MM.1S (cell line): ENCODE measurements around the gene DCAF12L2.

Experiments used
- DNase-seq: peaks from one replicate; pipeline ENCODE4 v3.0.0-alpha.2; 2015
- H2AFZ ChIP-seq: fragments of 300-600 bp; sonication (generic); 2 replicates; pipeline ENCODE4 v1.6.0; 2016; ENCODE audit warnings: antibody characterized with exemption, low read length
- H3F3A ChIP-seq: fragments of 300-600 bp; sonication (generic); 2 replicates; pipeline ENCODE4 v1.6.1; 2016; ENCODE audit warnings: mild to moderate bottlenecking, antibody characterized with exemption, low read length, moderate library complexity, mixed read lengths; ENCODE audit not compliant: insufficient read depth
- H3K27ac ChIP-seq: fragments of 300-600 bp; sonication (generic); 2 replicates; pipeline ENCODE4 v1.5.1; 2016; ENCODE audit warnings: mild to moderate bottlenecking, low read length
- H3K27me3 ChIP-seq: fragments of 300-600 bp; sonication (generic); replicated peaks from 2 replicates; pipeline ENCODE4 v1.6.0; 2016; ENCODE audit warnings: low read length; ENCODE audit not compliant: insufficient read depth
- H3K36me3 ChIP-seq: fragments of 300-600 bp; sonication (generic); replicated peaks from 2 replicates; pipeline ENCODE4 v1.6.1; 2016; ENCODE audit warnings: mild to moderate bottlenecking, low read length, mixed read lengths; ENCODE audit not compliant: insufficient read depth
- H3K4me1 ChIP-seq: fragments of 300-600 bp; sonication (generic); 2 replicates; pipeline ENCODE4 v1.6.1; 2016; ENCODE audit warnings: low read length, mixed read lengths
- H3K4me2 ChIP-seq: fragments of 300-600 bp; sonication (generic); 2 replicates; pipeline ENCODE4 v1.6.0; 2016; ENCODE audit warnings: low read depth, low read length
- H3K4me3 ChIP-seq: fragments of 300-600 bp; sonication (generic); 2 replicates; pipeline ENCODE4 v1.5.1; 2016; ENCODE audit warnings: low read length, mixed read lengths
- H3K79me2 ChIP-seq: fragments of 300-600 bp; sonication (generic); 2 replicates; pipeline ENCODE4 v1.6.1; 2016; ENCODE audit warnings: mixed run types, low read length, mixed read lengths
- H3K9ac ChIP-seq: fragments of 300-600 bp; sonication (generic); 2 replicates; pipeline ENCODE4 v1.6.1; 2016; ENCODE audit warnings: low read length, mixed read lengths
- H3K9me2 ChIP-seq: fragments of 300-600 bp; sonication (generic); replicated peaks from 2 replicates; pipeline ENCODE4 v1.6.1; 2016; ENCODE audit warnings: mild to moderate bottlenecking, low read length, mixed read lengths; ENCODE audit not compliant: insufficient read depth
- H3K9me3 ChIP-seq: fragments of 300-600 bp; sonication (generic); replicated peaks from 2 replicates; pipeline ENCODE4 v1.6.1; 2016; ENCODE audit warnings: mild to moderate bottlenecking, low read length, mixed read lengths; ENCODE audit not compliant: insufficient read depth
- H4K20me1 ChIP-seq: fragments of 300-600 bp; sonication (generic); 2 replicates; pipeline ENCODE4 v1.6.1; 2016; ENCODE audit warnings: mild to moderate bottlenecking, low read length, moderate library complexity, mixed read lengths; ENCODE audit not compliant: insufficient read depth
- EZH2 ChIP-seq: fragments of 300-600 bp; sonication (generic); optimal IDR thresholded peaks from 2 replicates; pipeline ENCODE3; 2017; ENCODE audit warnings: low read depth, mild to moderate bottlenecking, antibody characterized with exemption, low read length, mixed read lengths
- EZH2phosphoT487 ChIP-seq: fragments of 300-600 bp; sonication (generic); IDR thresholded peaks from 2 replicates; pipeline ENCODE4 v1.6.1; 2018; ENCODE audit warnings: antibody characterized with exemption, low read length
- TF ChIP-seq, protein P1 (sequence below): fragments of 300-600 bp; sonication (generic); IDR thresholded peaks from 2 replicates; pipeline ENCODE4 v1.5.1; 2016; ENCODE audit warnings: antibody characterized with exemption, low read length, mixed read lengths

The DCAF12L2 gene

DNA sequence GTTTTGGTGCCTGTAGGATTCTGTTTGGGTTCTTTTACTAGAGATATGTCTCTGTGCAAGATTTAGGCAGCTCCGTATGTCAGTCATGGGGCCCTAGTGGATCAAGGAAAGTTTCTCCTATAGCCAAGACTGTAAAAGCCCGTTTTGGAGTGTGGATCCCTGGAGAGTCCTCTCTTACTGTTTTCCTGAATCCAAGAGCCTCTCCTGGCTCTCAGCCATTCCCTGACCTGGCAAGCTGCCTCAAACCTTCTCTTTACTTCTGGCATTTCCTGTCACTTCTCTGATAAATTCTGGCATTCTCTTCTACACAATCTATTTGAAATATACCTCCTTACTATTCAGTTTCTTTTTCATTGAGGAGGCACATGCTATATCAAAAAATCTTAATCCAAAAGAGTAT, 41.4 kb downstream of the DCAF12L2 start:
- no peak for DNase-seq
- no peaks in the 10 kb centered on the region for H4K20me1 ChIP-seq

More for the DNA sequence above, 41.4 kb downstream of the DCAF12L2 start:
- no peaks in the 10 kb centered on the region for H3K9me2 ChIP-seq
- H3K27me3 ChIP-seq: no peaks in the 10 kb centered on the region
- H3K9ac ChIP-seq: no peak overlapping the region
- no peaks in the 10 kb centered on the region for H3K36me3 ChIP-seq
- no peak overlapping the region for H2AFZ ChIP-seq
- H3K4me2 ChIP-seq: no peak overlapping the region
- no peak overlapping the region for H3K4me3 ChIP-seq
- no peaks in the 10 kb centered on the region for H3K4me1 ChIP-seq
- no peak for TF ChIP-seq EZH2
- no peak for TF ChIP-seq EZH2phosphoT487
- TF ChIP-seq, protein P1, sequence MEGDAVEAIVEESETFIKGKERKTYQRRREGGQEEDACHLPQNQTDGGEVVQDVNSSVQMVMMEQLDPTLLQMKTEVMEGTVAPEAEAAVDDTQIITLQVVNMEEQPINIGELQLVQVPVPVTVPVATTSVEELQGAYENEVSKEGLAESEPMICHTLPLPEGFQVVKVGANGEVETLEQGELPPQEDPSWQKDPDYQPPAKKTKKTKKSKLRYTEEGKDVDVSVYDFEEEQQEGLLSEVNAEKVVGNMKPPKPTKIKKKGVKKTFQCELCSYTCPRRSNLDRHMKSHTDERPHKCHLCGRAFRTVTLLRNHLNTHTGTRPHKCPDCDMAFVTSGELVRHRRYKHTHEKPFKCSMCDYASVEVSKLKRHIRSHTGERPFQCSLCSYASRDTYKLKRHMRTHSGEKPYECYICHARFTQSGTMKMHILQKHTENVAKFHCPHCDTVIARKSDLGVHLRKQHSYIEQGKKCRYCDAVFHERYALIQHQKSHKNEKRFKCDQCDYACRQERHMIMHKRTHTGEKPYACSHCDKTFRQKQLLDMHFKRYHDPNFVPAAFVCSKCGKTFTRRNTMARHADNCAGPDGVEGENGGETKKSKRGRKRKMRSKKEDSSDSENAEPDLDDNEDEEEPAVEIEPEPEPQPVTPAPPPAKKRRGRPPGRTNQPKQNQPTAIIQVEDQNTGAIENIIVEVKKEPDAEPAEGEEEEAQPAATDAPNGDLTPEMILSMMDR: no peak
- H3K9me3 ChIP-seq: no peaks in the 10 kb centered on the region
- H3K27ac ChIP-seq: no peak overlapping the region
- no peaks in the 10 kb centered on the region for H3F3A ChIP-seq
- H3K79me2 ChIP-seq: no peaks in the 10 kb centered on the region
